ENCODE data around the gene IL34.

IL34 gene

GRCh38 chr16:70702624-70703023, 56.3 kb downstream of the IL34 start:
- no peak for DNase-seq (ENCODE audit: low read depth)

GRCh38 chr16:70703041-70703834, 56.9 kb downstream of the IL34 start:
- no peak for DNase-seq (ENCODE audit: low read depth)

DNA sequence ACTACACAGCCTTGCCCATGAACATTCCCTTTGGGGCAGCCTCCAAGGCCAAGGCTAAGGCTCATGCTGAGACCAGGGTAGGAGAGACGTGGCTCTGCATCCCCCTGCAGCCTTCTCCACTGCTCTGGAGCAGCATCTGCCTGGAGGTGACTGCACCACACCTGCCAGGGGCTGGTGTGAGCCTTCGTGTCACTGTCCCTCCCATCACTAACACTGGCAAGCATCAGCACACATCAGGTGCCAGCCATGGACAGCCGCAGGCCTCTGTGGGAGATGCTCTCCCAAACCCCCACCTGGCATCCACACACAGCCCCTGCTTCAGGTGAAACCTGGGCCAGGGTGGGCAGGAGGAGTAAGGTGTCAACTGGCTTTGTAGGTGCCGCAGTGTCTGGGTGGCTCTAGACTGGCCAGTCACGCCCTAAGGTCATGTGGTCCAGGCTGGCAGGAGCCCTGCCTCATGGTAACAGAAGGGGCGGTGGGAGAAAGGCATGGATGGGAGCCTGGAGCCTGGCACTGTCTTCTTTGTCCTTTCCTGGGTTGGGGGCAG, 57.5 kb downstream of the IL34 start:
- DNase-seq (ENCODE audit: low read depth): no peak

- DNase-seq (ENCODE audit: low read depth): no peak
Measured at GRCh38 chr16:70704586-70704985, 58.2 kb downstream of the IL34 start.

- DNase-seq (ENCODE audit: low read depth): no peak
Measured at GRCh38 chr16:70705056-70705455, 58.7 kb downstream of the IL34 start.

DNA sequence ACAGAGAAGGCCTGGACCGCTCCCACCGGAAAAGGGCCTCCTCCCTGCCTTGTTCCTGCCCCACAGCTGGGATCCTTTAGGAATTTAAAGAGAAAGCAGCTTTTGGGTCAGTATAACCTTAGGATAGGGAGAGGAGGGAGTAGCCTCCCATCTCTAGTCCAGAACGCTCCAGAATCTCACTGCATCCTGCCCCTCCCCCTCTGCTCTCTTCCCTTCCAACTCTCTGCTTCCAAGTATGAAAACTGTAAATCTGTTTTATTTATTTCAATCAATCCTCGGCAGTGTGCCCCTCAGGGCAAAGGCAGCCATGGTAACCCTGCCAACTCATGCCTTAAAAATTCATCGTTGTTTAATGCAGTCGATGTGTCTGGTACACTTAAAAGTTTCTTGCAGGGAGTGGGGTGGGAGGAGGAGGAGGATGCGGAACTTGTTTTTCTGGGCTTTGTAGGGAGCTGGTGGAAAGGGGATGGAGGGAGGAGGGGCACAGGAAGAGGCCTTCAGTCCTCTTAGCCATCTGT, 60.6 kb downstream of the IL34 start:
- DNase-seq (ENCODE audit: low read depth): peak; percentile 85

GRCh38 chr16:70708366-70709246, 62.2 kb downstream of the IL34 start:
- DNase-seq (ENCODE audit: low read depth): no peak

GRCh38 chr16:70709457-70709856, 63.1 kb downstream of the IL34 start:
- no peak for DNase-seq (ENCODE audit: low read depth)

DNA sequence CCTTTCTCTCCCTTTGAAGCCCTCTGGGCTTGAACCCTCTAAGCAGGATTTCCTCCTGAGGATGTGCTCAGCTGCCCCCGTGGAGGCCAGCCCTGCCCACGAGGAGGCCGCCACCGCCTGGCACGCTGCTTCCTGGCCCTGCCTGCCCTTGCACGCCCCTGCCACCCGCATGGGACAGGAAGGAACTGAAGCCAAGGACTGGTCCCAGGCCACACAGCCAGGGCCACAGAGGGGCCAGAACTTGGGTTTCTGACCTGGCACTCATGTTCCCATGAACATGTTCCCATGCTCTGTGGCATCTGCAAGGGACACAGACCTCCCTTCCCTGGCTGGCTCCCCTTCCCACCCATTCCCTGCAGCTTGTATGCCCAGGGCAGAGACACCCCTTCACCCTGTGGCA, 63.6 kb downstream of the IL34 start:
- DNase-seq (ENCODE audit: low read depth): no peak

All from HS-27A (cell line).